TTC549 (cell line): ENCODE measurements around the gene SASH1.

ENCODE experiments used
- FAIRE-seq: peaks from 2 replicates; lab custom pipeline; 2012; peaks lifted over from hg19 to GRCh38; lab: Jason Lieb, UNC

SASH1 gene

GRCh38 chr6:148342350-148343046 is at the start of gene SASH1:
TSS of gene SASH1 (plus strand) at chr6:148342838. CDS start at chr6:148343068, 230 bp downstream.
- no peak for FAIRE-seq

- FAIRE-seq = no peak
These were observed 49.2 kb upstream of the SASH1 start for GRCh38 chr6:148293181-148293995.

GRCh38 chr6:148294059-148294458 is 48.6 kb upstream of the SASH1 start:
- no peak for FAIRE-seq

- no peak for FAIRE-seq
These were observed 47.3 kb upstream of the SASH1 start for GRCh38 chr6:148295261-148295887.

DNA sequence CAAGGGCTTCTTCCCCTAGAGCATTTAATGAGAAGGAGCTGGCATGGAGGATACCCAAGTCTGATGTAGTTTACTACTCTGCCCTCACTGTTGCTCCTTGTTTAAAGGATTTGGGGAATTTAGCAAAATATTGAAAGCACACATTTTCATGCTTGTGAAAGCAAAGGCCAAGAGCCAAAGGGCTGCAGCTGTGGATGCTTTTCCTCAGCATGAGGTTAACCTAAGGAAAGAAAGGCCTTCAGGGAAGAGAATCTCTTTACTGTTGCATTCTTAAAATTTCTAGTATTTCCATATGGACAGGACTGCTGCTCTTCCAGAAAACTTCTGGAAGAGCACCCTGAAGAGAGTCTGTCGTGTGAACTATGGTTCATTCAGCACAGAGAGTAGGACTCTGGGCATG is 45.9 kb upstream of the SASH1 start:
- no peak for FAIRE-seq

DNA sequence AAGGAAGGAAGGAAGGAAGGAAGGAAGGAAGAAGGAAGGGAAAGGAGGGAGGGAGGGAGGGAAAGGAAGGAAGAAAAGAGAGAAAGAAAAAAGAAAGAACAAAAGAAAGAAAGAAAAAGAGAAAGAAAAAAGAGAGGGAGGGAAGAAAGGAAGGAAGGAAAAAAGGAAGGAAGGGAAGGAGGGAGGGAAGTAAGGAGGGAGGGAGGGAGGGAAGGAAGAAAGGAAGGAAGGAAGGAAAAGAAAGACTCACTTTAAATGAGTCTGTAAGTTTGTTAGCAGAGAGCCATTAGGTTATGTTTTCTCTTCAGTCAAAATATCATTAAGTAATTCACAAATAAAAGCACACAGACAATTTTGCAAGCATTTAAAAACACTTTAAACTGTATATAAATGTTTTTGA is 44.0 kb upstream of the SASH1 start:
- FAIRE-seq = no peak

GRCh38 chr6:148303616-148304015 is 39.0 kb upstream of the SASH1 start:
- no peak for FAIRE-seq

DNA sequence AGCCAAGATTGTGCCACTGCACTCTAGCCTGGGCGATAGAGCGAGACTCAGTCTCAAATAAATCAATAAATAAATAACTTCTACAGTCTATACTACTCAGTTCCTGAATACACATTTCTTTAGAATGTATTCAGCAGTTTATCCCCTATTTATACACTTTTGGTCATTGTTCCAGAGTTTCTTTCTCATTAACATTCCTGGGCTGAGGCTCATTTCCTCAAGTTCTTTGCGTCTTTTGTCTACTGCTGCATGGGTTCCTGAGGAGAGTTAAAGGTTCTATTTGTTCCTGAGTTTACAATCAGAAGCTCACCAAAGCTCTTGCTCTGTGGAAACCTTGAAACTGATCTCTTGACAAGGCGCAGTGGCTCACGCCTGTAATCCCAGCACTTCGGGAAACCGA is 37.7 kb upstream of the SASH1 start:
- no peak for FAIRE-seq

DNA sequence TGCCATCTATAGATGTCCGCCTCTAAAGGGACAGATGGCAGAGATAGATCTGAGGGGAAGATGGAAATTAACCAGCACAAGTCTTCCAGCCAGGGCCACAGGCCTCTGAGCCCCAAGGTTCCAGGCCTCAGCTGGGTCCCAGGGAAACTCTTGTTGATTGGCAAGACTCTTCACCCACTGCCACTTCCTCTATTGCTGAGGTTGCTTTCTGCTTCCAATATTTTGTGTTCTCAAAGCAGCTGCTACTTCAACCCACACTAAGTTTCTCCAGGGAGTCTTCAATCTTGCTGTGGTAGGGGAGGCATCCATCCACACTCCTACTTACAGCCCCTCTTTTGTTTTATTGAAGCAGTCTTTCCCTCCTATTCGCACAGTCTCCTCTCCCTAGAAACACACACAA is 36.4 kb upstream of the SASH1 start:
- no peak for FAIRE-seq

DNA sequence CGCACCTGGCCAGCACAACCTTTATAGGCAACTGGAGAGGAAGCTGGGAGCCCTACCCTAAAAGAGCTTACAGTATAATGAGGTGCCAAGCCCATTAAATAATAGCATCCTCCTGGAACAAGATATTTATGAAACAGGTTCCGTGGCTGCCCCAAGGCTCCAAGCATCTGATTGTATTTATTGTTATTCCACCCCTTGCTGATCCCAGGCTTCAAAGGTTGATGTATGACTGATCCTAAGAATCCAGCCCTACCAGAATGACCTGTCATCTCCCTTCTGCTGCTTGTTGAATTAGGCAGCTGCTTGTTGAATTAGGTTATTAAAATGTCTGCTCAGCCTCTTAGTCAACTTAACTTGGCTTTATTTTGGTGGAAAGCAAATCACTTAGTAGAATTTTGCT is 35.2 kb upstream of the SASH1 start:
- FAIRE-seq = no peak

DNA sequence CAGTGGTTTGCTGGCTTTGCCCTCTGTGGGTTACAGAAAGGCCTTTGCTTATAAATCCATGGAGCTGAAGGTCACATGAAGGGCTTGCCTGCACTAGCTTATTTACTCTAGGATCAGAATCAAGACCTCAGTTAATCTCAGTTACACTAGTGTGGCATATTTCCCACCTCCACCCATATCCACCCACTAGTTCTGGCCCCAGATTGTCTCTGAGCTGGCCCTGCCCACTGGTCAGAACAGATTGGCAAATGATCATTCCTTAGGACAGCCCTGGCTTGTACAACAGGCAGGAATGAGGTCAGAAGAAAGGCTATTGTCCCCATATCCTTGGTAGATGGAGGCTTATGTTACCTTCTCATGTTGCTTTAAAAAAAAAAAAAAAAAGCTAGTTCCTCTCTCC is 33.3 kb upstream of the SASH1 start:
- no peak for FAIRE-seq

- no peak for FAIRE-seq
These were observed 30.5 kb upstream of the SASH1 start for GRCh38 chr6:148311966-148312669.

GRCh38 chr6:148313488-148313887 is 29.1 kb upstream of the SASH1 start:
- no peak for FAIRE-seq

DNA sequence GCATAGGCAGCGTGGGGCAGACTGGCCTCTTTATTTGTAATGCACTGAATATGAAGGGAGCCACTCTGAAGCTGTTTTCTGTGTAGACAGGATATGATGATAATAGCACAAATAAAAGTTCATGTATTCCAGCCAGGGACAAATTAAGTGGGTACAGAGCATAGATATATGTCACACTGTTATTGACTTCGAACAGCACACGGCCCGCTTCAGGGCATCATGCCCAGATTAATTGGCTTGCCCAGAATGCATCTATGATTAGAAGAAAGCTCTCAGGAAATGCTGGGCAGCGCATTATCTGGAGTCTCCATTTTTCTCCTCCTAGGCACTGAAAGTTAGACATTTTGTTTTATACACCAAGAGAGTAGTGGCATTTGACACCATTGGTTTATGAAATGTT is 26.3 kb upstream of the SASH1 start:
- no peak for FAIRE-seq

GRCh38 chr6:148317051-148317450 is 25.6 kb upstream of the SASH1 start:
- no peak for FAIRE-seq

DNA sequence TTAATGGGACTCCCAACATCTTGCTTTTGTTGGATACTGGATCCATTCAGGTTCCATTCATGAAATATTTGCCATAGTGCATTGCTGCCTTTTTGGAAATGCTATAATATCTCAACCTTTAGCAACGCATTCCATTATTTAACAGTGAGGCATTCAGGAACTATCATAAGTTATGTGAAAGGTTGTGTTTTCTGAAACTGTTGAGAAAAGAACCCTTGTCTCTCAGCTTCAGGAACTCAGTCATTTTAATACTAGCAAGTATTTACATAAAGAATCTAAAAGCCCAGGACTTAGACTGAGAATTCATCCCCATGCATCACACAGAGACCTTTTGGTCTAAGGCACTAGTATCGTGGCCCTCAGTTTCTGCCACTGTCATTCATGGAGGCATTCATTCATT is 24.9 kb upstream of the SASH1 start:
- FAIRE-seq = no peak

GRCh38 chr6:148322704-148323103 is 19.9 kb upstream of the SASH1 start:
- no peak for FAIRE-seq

- FAIRE-seq = no peak
These were observed 19.3 kb upstream of the SASH1 start for GRCh38 chr6:148323344-148323743.

- no peak for FAIRE-seq
These were observed 18.2 kb upstream of the SASH1 start for GRCh38 chr6:148324297-148324985.

DNA sequence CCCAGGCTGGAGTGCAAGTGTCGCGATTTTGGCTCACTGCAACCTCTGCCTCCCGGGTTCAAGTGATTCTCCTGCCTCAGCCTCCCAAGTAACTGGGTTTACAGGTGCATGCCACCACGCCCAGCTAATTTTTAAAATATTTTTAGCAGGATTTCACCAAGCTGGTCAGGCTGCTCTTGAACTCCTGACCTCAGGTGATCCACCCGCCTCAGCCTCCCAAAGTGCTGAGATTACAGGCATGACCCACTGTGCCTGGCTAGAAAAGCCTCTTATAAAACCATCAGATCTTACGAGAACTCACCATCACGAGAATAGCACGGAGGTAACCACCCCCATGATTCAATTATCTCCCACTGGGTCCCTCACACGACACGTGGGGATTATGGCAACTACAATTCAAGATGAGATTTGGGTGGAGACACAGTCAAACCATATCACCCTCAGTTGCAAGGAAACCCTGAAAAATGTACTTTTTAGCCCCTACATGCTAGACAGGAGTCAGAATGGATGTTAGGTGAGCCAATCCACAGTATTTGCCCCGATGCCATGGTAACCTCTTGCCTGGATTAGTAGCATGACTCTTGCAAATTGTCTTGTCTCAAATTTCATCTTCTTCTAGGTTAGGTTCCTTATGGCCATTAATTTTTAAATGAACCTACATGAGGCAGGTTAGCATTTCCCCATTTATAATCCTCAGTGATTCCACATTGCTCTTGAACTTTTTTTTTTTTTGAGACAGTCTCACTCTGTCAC is 17.1 kb upstream of the SASH1 start:
- no peak for FAIRE-seq

- FAIRE-seq = no peak
These were observed 13.6 kb upstream of the SASH1 start for GRCh38 chr6:148328876-148329555.
